Superior temporal gyrus (tissue), 1 donor: ENCODE data around the gene TP53TG5.

Source experiments
- DNase-seq: peaks from one replicate; pipeline ENCODE4 v3.0.0-alpha.2; 2016; ENCODE audit errors: extremely low spot score

The TP53TG5 gene

DNA sequence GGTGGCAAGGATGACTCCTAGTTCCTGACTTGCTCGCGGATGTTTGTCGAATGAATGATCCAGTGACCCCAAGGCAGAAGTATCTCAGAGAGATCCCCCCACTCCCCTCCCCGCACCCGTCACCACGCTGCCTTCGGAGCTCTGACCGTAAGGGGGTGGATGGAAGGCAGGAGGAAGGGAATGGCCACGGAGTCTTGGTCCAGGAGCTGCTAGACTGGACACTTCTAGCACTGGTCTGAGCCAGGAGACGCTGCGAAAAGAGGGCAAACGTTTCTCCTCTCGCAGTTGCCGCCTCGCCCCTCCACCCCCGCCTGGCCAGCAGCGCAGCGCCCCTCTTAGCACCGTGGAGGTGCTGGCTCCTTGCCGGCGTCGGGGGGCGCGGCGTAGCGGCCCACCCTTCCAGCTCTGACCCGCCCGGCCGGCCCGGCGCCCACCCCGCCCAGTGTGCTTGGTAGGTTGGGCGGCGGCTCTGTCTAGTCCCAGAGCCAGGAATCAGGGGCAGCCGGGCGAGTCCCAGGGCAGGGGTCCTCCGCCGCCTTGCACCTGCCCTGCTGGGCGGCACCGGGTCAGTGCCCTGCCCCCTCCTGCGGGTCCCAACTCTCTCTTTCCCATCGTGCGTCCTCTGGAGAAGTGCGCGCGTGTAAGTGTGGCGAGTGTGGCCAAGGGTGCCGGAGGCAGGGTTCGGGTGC, 27.6 kb upstream of the TP53TG5 start:
- DNase-seq, result no peak

DNA sequence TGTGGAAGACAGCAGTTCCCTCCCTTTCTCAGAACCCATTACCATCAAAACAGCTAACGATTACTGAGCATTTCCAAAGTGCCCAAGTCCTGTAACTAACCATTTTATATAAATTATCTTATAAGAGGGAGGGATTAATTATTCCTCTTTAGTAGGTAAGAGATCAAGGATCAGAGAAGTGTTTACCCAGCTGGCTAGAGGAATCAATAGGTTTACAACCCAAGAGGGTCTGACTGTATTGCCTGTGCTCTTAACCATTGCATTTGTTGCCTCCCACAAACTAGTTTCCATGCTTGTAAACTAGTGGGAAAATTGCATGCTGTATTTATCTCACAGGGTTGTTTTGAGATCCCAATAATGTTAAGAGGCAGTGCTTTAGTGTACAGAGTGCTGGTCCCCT, 26.3 kb upstream of the TP53TG5 start:
- no peak for DNase-seq

DNA sequence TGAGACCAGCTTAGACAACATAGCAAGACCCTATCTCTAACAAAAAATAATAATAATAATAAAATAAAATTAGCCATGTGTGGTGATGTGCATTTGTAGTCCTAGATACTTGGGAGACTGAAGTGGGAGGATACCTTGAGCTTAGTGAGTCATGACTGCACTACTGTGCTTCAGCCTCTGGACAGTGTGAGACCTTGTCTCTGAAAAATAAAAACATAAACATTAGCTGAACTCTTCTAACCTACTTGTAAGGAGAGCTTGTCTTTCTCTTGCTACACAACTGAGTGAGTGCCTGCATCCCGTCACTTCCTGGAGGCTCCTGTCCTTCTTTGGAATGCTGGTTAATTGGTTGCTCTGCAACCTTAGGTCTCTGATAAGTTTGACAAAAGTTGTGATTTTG, 24.8 kb upstream of the TP53TG5 start:
- no peak for DNase-seq

DNA sequence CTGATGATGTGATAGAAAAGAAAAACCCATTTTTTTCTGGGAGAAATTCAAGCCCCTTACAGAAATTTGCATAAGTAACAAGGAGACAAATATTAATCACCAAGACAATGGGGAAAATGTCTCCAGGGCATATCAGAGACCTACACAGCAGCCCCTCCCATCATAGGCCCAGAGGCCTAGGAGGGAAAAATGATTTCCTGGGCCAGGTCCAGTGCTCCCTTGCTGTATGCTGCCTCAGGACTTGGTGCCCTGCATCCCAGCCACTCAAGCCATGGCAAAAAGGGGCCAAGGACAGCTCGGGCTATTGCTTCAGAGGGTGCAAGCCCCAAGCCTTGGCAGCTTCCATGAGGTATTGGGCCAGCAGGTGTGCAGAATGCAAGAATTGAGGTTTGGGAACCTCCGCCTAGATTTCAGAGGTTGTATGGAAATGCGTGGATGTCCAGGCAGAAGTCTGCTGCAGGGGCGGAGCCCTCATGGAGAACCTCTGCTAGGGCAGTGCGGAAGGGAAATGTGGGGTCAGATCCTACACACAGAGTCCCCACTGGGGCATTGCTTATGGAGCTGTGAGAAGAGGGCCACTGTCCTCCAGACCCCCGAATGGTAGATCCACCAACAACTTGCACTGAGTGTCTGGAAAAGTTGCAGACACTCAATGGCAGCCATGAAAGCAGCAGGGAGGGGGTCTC, 22.4 kb upstream of the TP53TG5 start:
- DNase-seq, result no peak

DNA sequence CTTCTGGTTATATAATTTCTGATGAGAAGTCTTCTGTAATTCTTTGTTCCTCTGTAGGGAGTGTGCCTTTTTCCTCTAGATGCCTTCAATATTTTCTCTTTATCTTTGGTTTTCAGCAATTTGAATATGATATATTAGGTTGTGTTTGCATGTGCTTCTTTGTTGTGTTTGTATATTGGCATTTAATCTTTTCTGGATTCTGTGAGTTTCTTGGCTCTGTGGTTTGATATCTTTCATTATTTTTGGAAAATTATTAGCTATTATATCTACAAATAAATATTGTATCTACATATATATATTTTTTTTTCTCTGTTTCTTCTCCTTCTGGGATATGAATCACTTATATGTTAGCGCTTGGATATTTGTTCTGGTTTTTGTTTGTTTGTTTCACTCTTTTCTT, 20.9 kb upstream of the TP53TG5 start:
- no peak for DNase-seq

DNA sequence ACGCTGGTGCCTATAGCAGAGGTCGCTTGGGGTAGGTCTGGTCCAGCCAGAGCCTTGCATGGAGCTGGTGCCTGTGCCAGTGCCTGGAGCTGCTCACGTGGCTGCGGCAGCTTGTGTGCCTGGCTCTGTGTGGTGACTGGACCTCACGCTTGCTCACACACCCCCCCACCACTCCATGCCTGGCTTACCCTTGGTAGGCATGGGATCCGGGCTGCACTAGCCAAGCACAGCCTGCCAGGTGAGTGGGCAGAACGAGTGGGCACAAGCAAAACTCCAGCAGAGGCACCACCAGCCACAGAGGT, 16.9 kb upstream of the TP53TG5 start:
- no peak for DNase-seq

DNA sequence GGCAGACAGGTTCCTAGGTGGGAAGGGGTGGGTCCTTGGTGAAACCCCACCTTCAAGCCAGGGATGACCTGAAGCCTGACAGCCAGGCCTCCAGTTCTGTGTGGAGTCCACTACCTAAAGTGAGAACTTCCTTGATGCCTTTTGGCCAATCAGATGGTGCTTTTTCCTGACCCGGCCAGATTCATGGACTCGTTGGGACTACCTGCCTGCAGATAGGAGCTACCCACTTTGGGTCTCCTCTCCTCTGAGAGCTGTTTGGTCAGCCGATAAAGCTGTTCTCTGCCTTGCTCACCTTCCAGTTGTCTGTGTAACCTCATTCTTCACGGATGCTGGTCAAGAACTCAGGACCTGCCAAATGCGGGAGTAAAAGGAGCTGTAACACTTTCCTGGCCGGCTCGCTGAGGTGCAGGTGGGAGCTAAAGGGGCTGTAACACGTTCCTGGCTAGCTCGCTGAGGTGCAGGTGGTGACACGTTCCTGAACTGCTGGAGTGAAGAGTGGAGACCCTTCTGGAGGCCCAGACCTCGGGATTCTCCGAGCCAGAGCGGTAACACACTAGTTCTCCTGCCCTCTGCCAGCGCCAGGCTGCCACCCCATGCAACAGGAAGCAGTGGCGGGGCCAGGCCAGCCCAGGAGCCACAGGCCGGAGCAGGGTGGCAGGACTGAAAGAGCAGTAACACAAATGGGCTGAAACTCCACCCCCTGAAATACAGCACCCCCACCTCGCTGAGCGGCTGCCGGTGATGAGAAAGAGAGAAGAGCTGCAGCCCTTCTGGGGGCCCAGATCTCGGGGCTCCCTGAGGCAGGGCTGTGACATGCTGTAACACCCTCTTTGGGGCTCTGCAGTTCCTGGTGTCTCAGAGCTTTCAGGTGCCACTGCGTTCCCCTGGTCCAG, 16.3 kb upstream of the TP53TG5 start:
- DNase-seq, result no peak

DNA sequence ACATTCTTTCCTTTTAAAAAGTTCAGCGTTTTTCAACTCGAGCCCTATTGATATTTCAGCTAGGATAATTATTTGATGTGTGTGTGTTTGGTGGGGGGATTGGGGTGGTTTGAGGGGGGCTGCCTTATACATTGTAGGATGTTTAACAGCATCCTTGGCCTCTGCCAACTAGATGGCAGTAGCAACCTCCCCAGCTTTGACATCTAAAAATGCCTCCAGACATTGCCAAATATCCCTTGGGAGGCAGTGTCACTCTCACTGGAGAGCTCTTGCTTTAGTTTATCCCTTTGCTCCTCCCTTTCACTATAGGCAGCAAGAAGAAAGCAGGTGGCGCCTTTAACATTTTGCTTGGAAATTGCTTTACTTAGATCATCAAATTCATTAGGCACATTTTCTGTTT, 14.6 kb upstream of the TP53TG5 start:
- peak; percentile 80 for DNase-seq

DNA sequence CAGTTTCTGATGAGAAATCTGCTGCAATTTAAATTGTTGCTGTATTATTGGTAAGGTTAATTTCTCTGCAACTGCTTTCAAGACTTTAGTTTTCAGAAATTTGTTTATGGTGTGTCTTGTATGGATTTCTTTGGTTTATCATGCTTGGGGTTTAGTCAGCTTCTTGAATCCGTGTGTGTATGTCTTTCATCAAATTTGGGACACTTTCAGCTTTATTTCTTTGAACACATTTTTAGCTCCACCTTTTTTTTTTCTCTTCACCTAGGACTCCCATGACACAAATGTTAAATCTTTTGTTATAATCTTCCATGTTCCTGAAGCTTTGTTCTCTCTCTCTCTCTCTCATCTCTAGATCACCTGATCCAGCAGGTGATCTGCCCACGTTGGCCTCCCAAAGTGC, 13.4 kb upstream of the TP53TG5 start:
- DNase-seq, result no peak

DNA sequence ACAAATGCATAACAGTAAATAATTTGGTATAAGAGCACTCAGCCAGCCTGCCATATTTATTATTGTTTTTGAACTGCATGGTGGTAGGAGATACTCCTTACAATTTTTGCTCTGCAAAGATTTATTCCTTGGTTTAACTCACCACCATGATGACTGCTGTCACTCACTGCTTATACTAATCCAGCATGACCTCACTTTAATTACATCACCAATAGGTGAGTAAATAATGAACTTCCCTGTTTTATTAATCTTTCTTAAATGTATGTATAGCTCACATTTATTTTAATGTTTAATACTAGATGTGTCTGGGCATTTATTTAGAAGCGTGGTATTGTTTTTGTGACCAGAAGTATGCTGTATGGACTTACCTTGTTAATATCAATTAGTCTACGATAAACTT, 12.8 kb upstream of the TP53TG5 start:
- DNase-seq, result no peak

DNA sequence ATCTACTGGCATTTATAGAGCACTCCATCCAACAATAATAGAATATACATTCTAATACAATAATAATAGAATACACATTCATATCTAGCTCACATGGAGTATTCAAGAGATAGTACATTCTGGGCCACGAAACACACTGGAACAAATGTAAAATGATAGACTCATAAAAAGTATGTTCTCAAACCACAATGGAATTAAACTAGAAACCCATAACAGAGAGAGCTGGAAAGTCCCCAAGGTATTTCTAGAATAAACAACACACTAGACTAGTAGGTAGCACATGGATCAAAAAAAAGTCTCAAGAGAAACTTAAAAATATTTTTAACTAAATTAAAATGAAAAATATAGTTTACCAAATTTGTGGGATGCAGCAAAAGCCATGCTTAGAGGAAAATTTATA, 9.1 kb upstream of the TP53TG5 start:
- DNase-seq, result no peak

DNA sequence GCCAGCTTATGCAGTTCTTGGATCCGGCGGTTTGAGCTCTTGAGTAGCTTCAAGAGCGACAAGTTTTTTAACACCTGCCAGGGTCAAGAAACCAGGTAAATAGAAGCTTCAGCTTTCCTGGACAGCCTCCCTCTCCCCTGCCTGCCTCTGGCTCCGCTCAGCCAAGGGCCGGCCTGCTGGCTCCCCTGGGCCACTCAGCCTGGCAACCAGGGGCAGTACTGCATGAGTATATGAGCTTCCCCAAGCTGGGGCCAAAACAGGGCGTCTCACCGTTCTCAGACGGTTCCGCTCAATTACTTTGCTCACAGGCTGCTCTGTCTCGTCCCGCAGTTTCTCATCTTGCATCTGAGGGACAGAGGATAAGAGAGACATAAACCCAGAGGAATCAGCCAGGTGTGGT, 856 bp downstream of the TP53TG5 start:
- DNase-seq, result no peak

DNA sequence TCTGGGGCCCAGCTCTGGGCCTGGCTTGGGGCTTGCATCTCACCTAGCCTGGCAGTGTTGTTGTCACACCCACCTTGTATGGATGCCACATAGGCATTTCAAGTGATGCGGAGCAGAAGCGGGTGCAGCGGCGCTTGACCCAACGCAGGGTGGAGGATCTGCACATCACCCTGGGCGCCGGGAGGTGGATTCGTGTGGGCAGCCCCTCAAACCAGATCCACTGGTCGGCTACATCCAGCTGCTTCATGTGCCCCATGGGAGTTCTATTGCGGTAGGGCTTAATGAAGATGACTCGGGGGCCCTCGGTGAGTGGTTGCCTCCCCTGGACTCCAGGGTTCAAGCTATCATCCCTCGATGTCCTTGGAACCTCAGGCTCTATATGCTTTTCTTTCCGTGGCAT, 3.2 kb downstream of the TP53TG5 start:
- no peak for DNase-seq

DNA sequence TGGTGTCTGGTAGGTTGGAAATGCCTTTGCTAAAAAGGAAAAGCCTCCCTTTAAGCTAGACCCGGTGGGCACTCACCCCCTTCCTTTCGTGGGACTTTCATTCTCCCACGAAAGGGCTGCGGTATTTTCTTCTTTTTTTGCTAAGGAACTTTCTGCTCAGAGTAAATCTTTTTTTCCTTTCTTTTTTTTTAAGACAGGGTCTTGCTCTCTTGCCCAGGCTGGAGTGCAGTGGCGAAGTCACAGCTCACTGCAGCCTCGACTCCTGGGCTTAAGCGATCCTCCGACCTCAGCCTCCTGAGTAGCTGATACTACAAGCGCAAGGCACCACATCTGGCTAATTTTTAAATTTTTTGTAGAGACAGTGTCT, 4.0 kb downstream of the TP53TG5 start:
- no peak for DNase-seq

DNA sequence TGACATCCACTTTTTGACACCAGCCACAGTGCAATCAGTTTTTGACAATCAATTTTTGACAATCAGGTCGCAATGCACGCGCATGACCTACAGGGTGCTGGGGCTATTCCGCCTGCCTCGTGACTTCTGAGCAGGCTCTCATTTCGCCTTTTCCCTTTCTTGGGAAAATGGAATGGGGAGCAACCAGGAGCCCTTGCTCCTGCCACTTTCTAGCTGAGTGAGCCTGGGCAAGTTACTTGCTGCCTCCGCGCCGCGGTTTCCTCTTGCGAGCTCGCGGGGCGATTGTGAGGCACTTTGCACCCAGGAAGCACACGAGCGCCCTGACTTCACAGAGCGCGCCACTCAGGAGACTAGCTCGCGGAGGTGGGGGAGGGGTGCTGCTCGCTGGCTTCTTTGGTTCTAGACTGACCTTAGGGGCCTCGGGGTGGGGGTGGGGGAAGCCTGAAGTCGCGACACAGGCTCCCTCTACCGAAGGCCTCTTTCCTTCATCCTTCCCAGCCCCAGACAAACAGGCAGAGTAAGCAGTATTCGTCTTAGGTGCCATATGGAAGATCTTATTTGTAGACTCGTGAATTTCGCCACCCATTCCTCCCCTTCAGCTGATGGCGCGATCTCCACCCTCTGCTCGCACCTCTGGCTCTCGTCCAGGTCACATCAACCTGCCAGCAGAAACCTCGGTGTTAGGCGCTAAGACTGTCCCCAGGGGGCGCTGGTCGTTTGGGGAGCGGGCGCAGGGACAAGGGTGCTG, 4.6 kb downstream of the TP53TG5 start:
- peak; percentile 93 for DNase-seq

DNA sequence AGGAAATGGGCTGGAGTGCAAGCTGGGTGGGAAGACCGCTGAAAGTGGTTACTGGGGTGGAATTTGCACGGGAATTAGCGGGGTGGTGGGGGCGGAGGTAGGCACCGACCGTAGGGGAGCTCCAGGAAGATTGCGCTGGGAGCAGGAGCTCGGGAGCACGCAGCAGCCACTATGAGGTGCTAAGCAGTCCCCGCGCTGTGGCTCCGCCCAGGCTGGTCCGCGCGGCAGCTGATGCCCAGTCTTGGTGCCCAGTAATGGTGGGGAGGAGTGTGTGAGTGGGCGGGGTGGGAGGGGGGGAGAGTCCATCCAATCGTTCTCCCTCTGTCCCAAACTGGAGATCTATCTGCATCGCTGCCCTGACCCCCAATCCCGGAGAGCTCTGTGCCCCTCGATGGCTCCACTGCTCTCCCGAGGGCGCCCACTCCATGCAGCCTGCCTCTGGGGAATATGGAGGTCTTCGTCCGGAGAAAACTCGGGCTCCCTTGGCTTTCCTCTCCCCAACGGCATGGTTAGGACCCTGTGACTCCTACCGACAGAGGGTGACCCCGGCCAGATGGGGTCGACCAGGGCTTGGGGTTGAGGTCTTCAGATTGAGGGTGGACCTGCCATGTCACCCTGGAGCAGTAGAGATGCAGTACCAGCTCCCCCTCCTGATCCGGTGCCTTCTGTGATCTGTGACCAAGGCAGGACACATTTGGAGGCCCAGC, 5.3 kb downstream of the TP53TG5 start:
- DNase-seq, result no peak

DNA sequence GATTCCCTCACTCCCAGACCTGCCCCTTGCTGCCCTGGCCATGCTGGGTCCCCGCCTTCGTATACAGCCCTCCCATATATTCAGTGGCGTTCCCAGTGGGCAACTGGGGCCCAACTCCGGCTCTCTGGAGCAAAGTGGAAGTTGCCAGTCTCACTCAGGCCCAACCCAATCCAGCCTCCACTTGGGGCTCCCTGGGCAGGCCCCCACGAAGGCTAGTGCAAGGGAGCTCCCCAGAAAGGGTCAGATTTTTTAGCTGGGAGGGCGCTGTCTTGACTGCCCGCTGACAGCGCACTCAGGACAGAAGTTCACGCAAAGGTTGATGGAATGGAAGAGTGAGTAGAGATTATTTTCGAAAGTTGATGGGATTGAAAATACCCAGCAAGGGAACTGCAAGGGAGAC, 5.9 kb downstream of the TP53TG5 start:
- DNase-seq, result no peak

DNA sequence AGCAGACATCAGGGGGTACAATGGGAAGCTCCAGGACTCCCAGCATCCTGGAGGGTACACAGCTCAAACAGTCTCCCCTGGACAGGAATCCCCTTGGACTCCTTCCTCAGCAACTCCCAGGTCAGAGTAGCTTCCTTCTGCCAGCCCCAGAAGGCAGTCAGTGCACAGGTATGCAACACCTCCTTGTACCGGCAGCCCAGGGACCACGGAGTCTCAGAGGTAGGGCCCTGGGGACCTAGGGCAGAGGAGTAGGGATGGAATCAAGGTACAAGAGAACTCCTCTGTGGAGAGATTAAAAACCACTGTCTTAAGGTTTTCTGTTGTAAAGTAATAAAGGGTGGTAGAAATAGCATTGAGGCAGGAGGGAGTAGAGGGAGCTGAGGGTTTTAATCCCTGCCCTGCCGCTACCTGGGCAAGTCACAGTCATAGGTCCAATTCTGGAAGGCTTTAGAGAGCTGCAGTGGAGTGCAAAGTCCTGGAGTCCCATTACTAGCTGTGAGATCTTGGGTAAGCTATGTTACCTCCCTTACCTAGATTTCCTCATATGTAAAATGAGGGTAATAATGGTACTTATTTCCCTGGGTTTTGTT, 7.5 kb downstream of the TP53TG5 start:
- no peak for DNase-seq

DNA sequence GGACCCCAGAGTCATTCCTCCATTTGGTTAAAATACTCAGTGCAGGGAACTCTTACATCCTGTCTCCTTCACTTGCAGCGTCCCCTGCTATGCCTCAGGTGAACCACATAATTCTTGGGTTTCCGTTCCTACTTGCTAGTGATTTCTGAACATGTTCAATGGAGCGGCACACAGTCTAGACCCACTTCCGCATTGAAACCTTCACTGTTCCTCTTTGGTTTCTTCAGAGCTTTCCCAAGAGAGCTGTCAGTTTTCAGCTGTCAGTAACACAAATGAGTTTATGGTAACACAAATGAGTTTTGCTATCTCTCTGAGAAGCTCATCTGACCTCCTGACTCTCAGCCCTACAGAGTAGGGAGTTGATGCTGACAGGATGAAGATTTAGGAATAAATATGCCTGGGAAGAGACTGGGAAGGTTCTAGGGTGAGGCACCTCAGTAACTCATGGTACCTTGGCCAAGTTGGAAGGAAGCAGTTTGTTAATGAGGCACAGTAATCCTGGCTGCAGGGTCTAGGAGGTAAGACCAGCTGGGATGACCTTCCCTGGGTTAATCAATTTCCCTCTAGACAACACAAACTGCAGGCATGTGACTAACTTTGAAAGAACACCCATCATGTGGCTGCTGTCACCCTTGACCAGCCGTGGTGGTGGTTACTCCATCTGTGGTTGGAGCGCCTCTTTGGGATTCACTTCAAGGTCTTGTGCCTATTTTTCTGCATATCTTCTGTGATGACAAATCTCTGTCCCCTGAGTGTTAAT, 9.7 kb downstream of the TP53TG5 start:
- no peak for DNase-seq

DNA sequence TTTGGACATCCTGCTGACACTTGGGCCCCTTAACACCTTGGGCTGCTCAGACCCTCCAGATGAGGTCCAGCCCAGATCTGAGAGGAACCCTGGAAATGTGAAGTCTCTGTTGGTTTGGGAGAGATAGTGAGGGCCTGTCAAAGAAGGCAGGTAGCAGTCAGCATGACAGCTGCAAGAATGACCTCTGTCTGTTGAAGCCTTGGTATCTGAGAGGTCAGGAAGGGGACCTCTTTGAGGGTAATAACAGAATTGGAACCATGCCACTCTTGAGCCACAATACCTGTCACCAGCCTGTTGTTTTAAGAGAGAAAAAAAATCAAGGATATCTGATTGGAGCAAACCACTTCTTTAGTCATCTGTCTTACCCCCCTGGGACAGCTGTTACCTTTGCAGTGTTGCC, 11.0 kb downstream of the TP53TG5 start:
- no peak for DNase-seq

DNA sequence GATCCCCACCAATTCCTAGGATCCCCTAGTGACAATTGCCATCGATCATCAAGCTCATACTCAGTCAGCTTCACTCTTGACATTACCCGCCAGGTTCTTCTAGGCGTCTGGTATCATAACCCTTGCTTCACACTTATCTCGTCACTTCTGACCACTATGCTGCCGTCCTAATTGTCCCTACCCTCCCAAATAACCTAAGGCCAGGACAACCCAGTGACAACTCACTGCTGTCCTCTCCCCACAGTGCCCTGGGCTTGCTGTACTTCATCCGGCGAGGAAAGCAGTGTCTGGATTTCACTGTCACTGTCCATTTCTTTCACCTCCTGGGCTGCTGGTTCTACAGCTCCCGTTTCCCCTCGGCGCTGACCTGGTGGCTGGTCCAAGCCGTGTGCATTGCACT, 11.5 kb downstream of the TP53TG5 start:
- no peak for DNase-seq
